Stimulated activated CD4-positive, alpha-beta T cell treated with anti-CD3 and anti-CD28 coated beads, Interleukin-12 subunit alpha, Interleukin-12 subunit beta, amount 100 ng/mL, for 4 hours (primary cell): ENCODE results near the gene OR51E2.

Experiments
- DNase-seq: peaks from one replicate; pipeline ENCODE4 v3.0.0-alpha.2; 2020

Gene OR51E2

GRCh38 chr11:4662876-4663275, 34.8 kb downstream of the OR51E2 start:
- DNase-seq: no peak

- no peak for DNase-seq
These were observed 38.8 kb downstream of the OR51E2 start for GRCh38 chr11:4658629-4659445.

GRCh38 chr11:4654635-4655369, 42.9 kb downstream of the OR51E2 start:
- no peak for DNase-seq

GRCh38 chr11:4647766-4648165, 49.9 kb downstream of the OR51E2 start:
- no peak for DNase-seq

- no peak for DNase-seq
These were observed 51.7 kb downstream of the OR51E2 start for GRCh38 chr11:4645974-4646373.

GRCh38 chr11:4644233-4644632, 53.4 kb downstream of the OR51E2 start:
- DNase-seq: no peak

GRCh38 chr11:4643682-4644081, 54.0 kb downstream of the OR51E2 start, which contains the start of gene OR51E1:
OR51E1 (plus strand) TSS chr11:4643982; CDS start chr11:4652527, 8,545 bp downstream.
- no peak for DNase-seq

- no peak for DNase-seq
These were observed 54.6 kb downstream of the OR51E2 start for GRCh38 chr11:4643076-4643475.

- no peak for DNase-seq
These were observed 55.6 kb downstream of the OR51E2 start for GRCh38 chr11:4642043-4642442.

GRCh38 chr11:4641501-4641900, 56.2 kb downstream of the OR51E2 start:
- DNase-seq: no peak

GRCh38 chr11:4639931-4640330, 57.7 kb downstream of the OR51E2 start:
- no peak for DNase-seq

GRCh38 chr11:4637662-4638047, 60.0 kb downstream of the OR51E2 start:
- no peak for DNase-seq

GRCh38 chr11:4636962-4637661, 60.5 kb downstream of the OR51E2 start, which contains the start of gene OR51D1:
OR51D1 (plus strand) TSS chr11:4637477; CDS start chr11:4639791, 2,314 bp downstream.
- DNase-seq: peak; percentile 60

- no peak for DNase-seq
These were observed 61.5 kb downstream of the OR51E2 start for GRCh38 chr11:4636136-4636535.
